GM10266 (cell line): ENCODE results near the gene CCDC167.

Source experiments
- DNase-seq: peaks from one replicate; pipeline ENCODE4 v3.0.0; 2012; ENCODE audit errors: extremely low spot score
- TF ChIP-seq, protein P1 (sequence below): IDR thresholded peaks from 2 replicates; pipeline ENCODE4 v1.5.1; 2012; ENCODE audit warnings: mild to moderate bottlenecking, low read depth; ENCODE audit not compliant: control insufficient read depth, insufficient read depth; ENCODE audit errors: missing control alignments

Gene CCDC167

DNA sequence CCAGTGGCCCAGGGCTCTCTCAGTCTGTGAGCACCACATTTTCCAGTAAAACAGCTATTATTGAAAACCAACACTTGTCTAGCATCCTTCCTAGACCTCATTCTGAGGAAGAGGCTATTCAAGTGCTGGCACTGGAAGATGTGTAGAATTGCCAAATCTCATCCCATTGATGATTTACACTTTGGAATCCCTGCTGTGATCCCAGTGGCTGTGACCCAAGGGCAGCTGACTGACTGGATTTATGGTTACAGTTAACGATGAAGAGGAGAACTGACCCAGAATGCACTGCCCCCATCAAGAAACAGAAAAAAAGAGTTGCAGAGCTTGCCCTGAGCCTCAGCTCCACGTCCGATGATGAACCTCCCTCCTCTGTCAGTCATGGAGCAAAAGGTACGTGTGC lies 64.3 kb downstream of the CCDC167 start:
- TF ChIP-seq, protein P1, sequence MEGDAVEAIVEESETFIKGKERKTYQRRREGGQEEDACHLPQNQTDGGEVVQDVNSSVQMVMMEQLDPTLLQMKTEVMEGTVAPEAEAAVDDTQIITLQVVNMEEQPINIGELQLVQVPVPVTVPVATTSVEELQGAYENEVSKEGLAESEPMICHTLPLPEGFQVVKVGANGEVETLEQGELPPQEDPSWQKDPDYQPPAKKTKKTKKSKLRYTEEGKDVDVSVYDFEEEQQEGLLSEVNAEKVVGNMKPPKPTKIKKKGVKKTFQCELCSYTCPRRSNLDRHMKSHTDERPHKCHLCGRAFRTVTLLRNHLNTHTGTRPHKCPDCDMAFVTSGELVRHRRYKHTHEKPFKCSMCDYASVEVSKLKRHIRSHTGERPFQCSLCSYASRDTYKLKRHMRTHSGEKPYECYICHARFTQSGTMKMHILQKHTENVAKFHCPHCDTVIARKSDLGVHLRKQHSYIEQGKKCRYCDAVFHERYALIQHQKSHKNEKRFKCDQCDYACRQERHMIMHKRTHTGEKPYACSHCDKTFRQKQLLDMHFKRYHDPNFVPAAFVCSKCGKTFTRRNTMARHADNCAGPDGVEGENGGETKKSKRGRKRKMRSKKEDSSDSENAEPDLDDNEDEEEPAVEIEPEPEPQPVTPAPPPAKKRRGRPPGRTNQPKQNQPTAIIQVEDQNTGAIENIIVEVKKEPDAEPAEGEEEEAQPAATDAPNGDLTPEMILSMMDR = no peak
- DNase-seq = no peak

DNA sequence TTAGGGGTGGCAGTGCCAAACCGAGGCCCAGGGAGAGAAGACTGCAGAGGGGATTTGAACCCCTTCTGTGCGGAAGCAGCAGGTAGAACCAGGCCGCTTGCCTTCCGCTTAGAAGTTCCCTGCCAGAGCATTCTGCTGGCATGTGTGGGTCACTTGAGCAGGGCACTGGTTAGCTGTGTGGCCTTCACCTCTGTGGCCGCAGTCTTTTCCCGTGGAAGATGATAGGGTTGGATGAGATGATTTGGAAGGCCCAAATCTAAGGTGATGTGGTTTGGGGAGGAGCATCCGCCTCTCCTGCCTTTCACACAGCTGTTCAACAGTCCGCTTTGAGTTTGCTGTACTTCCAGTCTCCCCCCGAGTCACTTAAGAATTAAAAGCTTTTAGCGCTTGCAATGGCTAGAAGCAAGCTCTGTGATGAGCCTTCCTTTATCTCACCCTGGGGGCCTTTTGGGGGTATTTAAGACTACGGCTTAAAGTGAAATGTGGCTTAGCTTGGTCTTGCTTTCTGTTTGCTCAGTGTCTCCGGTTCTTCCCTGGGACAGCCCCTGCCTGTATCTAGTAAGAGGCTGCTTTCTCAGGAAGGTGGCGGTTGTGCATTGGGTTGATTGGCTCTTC lies 65.9 kb downstream of the CCDC167 start:
- peak; percentile 76 for DNase-seq
- TF ChIP-seq, protein P1 = no peak
